ENCODE results near the gene EFCAB7. TPM values are rescaled to one million over a fixed set of nuclear protein-coding genes. Genes with fewer than 3 reads are reported as not detected.

The EFCAB7 gene
- total and polyA plus RNA-seq, 2 of the 4 experiments (the other 2 are of a cell fraction) = 2.3 TPM

DNA sequence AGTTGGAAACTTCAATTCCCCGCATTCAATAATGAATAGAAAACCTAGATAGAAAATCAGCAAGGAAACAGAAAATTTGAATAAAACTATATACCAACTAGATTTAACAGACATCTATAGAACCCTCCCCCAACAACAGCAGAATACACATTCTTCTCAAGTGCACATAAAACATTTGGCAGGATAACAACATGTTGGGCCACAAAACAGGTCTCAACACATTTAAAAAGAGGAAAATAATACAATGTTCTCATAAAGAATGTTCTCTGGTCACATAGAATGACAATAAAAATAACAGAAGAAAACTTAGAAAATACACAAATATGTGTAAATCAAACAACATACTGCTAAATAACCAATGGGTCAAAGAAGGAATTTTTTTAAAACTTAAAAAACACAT, 25.2 kb upstream of the EFCAB7 start:
- Histone ChIP-seq H2AK5ac (ENCODE audit: low read depth, low read length) (no peak overlapping the region), H3K27me3 (ENCODE audit: control insufficient read depth, insufficient read depth, low read length) (no peaks in the 10 kb centered on the region), H3K56ac (ENCODE audit: extremely low read depth, insufficient read depth, low read length) (no peak overlapping the region), H2AK9ac (replicated peaks; ENCODE audit: low read depth, low read length, poor library complexity) (no peak overlapping the region), H3K36me3 (ENCODE audit: control insufficient read depth, insufficient read depth, low read length) (no peaks in the 10 kb centered on the region), H3K23ac (ENCODE audit: low read depth, low read length) (no peak overlapping the region), H3K18ac (ENCODE audit: low read depth, low read length) (no peak overlapping the region), H2BK5ac (ENCODE audit: low read depth, low read length, poor library complexity, severe bottlenecking) (no peak overlapping the region), H3K9me3 (ENCODE audit: control insufficient read depth, insufficient read depth, low read length) (no peaks in the 10 kb centered on the region), H2BK20ac (ENCODE audit: low read depth, low read length) (no peak overlapping the region), H3K9ac (ENCODE audit: low read depth, low read length) (no peak overlapping the region), H3K4me3 (ENCODE audit: insufficient read depth, low read depth, low read length) (no peak overlapping the region), H2BK120ac (ENCODE audit: low read depth, low read length) (no peak overlapping the region), H2AFZ (replicated peaks; ENCODE audit: low read length, poor library complexity) (no peak overlapping the region), H4K8ac (ENCODE audit: low read depth in 2 of 2, low read length in 2 of 2) (no peak overlapping the region), H3K4me1 (ENCODE audit: control insufficient read depth, insufficient read depth, low read length) (no peaks in the 10 kb centered on the region), H4K91ac (ENCODE audit: insufficient read depth, low read depth, low read length) (no peak overlapping the region), H3K4ac (ENCODE audit: low read depth, low read length) (no peak overlapping the region), H4K5ac (ENCODE audit: low read depth, low read length) (no peak overlapping the region), H3K27ac (ENCODE audit: insufficient read depth, low read length) (no peak overlapping the region), H3K79me1 (ENCODE audit: low read depth in 1 of 2, low read length in 2 of 2) (no peaks in the 10 kb centered on the region; a peak in 1 of 4 replicates), H2BK15ac (ENCODE audit: low read depth, low read length) (no peak overlapping the region), H4K20me1 (ENCODE audit: insufficient read depth, low read length) (no peaks in the 10 kb centered on the region), H3K14ac (replicated peaks; ENCODE audit: low read depth, low read length) (no peak overlapping the region), H3K4me2 (ENCODE audit: low read depth, low read length) (no peak overlapping the region), H3K9me1 (ENCODE audit: insufficient read depth, low read length) (no peaks in the 10 kb centered on the region; the same call in 1 of the 2 replicates)
- WGBS, 2 experiments (ENCODE audit: extremely low coverage in 2 of 2, insufficient read length in 1 of 2) = no CpG with 5 or more reads among the region's 1 CpG
- CTCF ChIA-PET = interaction anchor here (1.1 to 1.4 kb wide), 2 partner anchors 9 to 10 kb away, joined by 3 to 4 read pairs; no protein-coding TSS in a partner anchor
- dilution Hi-C loops (cut with HindIII; ENCODE audit: low sequenced_read_pairs, unreplicated experiment) (no loop called here), in situ Hi-C loops (cut with MboI; ENCODE audit: low sequenced_read_pairs) (no loop called here), intact Hi-C loops (cut with micrococcal nuclease) (no loop called here)
- DNase-seq (no peak), ATAC-seq (ENCODE audit: low read depth) (no peak)
- TF ChIP-seq, protein P1, sequence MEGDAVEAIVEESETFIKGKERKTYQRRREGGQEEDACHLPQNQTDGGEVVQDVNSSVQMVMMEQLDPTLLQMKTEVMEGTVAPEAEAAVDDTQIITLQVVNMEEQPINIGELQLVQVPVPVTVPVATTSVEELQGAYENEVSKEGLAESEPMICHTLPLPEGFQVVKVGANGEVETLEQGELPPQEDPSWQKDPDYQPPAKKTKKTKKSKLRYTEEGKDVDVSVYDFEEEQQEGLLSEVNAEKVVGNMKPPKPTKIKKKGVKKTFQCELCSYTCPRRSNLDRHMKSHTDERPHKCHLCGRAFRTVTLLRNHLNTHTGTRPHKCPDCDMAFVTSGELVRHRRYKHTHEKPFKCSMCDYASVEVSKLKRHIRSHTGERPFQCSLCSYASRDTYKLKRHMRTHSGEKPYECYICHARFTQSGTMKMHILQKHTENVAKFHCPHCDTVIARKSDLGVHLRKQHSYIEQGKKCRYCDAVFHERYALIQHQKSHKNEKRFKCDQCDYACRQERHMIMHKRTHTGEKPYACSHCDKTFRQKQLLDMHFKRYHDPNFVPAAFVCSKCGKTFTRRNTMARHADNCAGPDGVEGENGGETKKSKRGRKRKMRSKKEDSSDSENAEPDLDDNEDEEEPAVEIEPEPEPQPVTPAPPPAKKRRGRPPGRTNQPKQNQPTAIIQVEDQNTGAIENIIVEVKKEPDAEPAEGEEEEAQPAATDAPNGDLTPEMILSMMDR (conservative IDR thresholded peaks at IDR 0.05; ENCODE audit: low read depth, low read length) = no peak
- TF ChIP-seq, protein P2, sequence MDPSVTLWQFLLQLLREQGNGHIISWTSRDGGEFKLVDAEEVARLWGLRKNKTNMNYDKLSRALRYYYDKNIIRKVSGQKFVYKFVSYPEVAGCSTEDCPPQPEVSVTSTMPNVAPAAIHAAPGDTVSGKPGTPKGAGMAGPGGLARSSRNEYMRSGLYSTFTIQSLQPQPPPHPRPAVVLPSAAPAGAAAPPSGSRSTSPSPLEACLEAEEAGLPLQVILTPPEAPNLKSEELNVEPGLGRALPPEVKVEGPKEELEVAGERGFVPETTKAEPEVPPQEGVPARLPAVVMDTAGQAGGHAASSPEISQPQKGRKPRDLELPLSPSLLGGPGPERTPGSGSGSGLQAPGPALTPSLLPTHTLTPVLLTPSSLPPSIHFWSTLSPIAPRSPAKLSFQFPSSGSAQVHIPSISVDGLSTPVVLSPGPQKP (IDR thresholded peaks at IDR 0.05; ENCODE audit: borderline replicate concordance, low read depth, low read length) = no peak
- TF ChIP-seq MAZ (IDR thresholded peaks at IDR 0.05; ENCODE audit: borderline replicate concordance, low read depth, low read length) (no peak), POLR2A (IDR thresholded peaks at IDR 0.05; ENCODE audit: low read depth, low read length) (no peak)
- no TSS peak for BruUV-seq (replicated peaks)
- POLR2A ChIA-PET (ENCODE audit: unreplicated experiment) = no interaction called here

All from IMR-90 (cell line).